Rectal smooth muscle tissue (tissue), 1 donor: ENCODE data around the gene TNS1.

Experiments
- H3K27ac ChIP-seq: one replicate; pipeline ENCODE4 v1.7.0; 2013; ENCODE audit warnings: low read depth, low read length, inconsistent platforms
- H3K27me3 ChIP-seq: one replicate; pipeline ENCODE4 v1.7.0; 2013; ENCODE audit warnings: low read length; ENCODE audit not compliant: control insufficient read depth, insufficient read depth
- H3K36me3 ChIP-seq: one replicate; pipeline ENCODE4 v1.7.0; 2013; ENCODE audit warnings: low read length; ENCODE audit not compliant: control insufficient read depth, insufficient read depth
- H3K4me1 ChIP-seq: one replicate; pipeline ENCODE4 v1.7.0; 2013; ENCODE audit warnings: low read length; ENCODE audit not compliant: control insufficient read depth, insufficient read depth
- H3K4me3 ChIP-seq: one replicate; pipeline ENCODE4 v1.7.0; 2013; ENCODE audit warnings: low read length
- H3K9ac ChIP-seq: one replicate; pipeline ENCODE4 v1.7.0; 2013; ENCODE audit warnings: low read length

Gene TNS1

DNA sequence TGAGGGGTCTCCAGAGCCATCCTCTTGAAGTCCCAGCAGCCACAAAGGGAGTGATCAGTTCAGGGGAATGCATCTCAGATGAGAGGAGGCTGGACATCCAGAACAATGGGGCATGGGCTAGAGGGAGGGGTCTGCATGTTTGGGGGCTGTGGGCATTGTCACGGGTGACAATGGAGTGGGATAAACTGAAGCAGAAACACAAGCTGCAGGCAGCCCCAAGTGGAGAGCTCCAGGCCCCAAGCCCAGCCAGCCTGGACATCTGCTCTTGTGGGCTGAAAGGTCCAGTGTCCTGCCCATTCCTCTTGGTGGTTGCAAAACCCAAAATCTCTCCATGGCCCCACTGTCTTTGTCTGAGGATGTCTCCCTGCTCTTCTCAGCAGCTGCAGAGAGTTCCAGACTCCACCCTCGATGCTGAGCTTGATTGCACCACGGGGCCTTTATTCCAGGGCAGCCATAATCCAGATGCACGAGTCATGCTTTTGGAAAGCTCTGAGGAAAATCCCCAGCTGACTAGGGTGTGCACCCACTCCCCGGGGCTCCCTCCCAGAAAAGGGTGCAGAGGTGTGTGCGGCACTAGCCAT lies 149.4 kb downstream of the TNS1 start:
- Histone ChIP-seq H3K27ac (peak overlapping the region; percentile 41), H3K36me3 (peaks cover 11% of the 10 kb centered on the region), H3K27me3 (no peaks in the 10 kb centered on the region), H3K4me1 (peaks cover 68% of the 10 kb centered on the region), H3K4me3 (no peak overlapping the region), H3K9ac (no peak overlapping the region)

DNA sequence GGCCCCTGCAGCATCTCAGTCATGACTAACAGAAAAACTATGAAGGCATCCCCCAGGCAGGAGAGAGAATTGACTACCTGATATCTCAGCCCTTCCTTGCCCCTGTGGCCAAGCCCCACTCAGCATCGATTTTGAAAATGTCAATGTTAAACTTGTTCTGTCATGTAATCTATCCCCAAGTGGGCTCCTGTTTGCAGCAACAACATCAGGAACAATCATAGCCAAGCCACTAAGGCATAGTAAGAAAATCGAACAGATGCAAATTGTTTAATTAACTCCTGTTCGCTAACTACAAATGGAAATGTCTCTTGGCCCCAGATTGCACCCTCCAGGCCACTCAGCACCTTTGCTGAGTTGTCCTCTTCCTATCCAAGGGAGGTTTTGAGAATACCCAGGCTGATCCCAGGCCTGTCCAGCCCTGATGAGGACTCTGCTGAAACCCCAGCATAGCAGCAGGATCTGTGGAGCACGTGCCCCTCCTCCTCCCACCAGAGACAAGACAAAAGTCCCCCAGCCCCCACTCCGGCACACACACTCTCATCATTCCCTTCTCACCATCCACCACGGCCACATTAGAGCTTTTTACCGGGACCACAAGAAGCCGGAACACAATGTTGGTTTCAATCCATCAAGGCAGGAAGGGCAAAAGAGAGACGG lies 150.1 kb downstream of the TNS1 start:
- Histone ChIP-seq H3K9ac (no peak overlapping the region), H3K27ac (peak overlapping the region; percentile 41), H3K4me3 (no peak overlapping the region), H3K27me3 (no peaks in the 10 kb centered on the region), H3K4me1 (peaks cover 62% of the 10 kb centered on the region), H3K36me3 (peaks cover 13% of the 10 kb centered on the region)

DNA sequence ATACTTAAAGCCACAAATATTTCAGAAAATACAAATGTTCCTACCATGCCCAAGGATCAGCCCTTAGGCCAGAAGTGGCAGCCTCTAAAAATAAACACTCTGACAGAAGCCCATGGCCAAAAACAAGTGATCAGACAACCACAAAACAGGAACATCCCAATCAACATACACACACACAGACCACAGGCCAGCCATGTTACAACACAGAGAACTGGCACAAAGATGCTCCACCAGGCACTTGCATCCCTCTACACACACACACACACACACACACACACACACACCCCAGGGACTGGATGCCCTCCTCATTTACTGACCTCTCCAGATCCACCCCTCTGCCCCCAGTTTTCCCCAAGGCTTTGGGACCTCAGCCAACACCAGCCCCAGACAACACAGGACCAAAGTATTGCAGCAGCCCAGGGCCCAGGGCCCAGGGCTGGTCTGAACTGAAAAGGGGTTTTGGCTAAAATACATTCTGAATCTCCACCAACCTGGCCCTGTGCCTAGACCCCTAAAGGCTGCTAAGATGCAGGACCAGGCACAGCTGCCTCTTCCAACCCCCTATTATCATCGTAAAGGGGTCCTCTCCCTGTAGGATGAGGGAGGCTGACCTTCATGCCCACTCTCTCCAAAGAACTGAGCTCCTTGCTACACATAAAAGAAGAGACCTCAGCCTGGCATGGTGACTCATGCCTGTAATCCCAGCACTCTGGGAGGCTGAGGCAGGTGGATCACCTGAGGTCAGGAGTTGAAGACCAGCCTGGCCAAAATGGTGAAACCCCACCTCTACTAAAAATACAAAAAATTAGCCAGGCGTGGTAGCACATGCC lies 151.4 kb downstream of the TNS1 start:
- Histone ChIP-seq H3K9ac (no peak overlapping the region), H3K27ac (peak overlapping the region; percentile 79), H3K36me3 (peaks cover 18% of the 10 kb centered on the region)

DNA sequence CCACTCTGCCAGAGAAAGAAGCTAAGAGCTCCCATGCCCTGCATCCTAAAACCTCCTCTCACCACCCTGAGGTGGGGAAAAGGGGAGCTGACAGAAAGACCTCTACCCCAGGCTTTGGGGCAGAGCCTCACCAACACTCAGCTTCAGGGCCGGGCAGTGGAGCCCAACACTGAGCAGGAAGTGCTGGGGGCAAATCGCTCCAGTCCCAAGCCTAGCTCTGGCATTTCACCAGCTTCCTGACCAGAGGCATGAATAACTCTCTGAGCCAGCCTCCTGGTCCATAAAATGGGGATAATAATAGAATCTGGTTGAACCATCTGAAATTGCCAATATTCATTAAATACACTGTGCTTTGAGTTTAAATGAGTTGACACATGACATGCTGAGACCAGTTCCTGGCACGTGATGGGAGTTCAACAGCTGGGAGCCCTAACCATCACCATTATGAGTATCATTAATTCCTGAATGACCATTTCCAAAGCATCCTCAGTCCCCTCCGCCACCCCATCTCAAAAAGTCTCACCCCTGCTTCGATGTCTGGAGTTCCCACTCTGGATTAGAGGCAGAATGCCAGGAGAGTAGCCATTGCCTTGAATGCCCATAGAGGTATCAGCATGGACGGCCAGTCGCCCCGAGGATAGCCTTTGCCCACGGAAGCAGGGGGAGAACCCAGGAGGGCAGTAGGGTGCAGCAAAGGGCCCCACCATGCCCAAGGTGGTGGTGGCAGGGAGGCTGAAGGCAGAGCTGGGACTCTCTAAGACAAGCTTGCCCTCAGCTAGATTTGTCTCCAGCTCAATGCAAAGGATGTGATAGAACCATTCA lies 153.4 kb downstream of the TNS1 start:
- H3K36me3 ChIP-seq, result peaks cover 27% of the 10 kb centered on the region
- H3K9ac ChIP-seq, result no peak overlapping the region
- peak overlapping the region; percentile 49 for H3K27ac ChIP-seq
- H3K4me1 ChIP-seq, result peaks cover 54% of the 10 kb centered on the region
- H3K4me3 ChIP-seq, result no peak overlapping the region
- no peaks in the 10 kb centered on the region for H3K27me3 ChIP-seq

More for the DNA sequence above, 151.4 kb downstream of the TNS1 start:
- no peak overlapping the region for H3K4me3 ChIP-seq
- no peaks in the 10 kb centered on the region for H3K27me3 ChIP-seq
- peaks cover 57% of the 10 kb centered on the region for H3K4me1 ChIP-seq

DNA sequence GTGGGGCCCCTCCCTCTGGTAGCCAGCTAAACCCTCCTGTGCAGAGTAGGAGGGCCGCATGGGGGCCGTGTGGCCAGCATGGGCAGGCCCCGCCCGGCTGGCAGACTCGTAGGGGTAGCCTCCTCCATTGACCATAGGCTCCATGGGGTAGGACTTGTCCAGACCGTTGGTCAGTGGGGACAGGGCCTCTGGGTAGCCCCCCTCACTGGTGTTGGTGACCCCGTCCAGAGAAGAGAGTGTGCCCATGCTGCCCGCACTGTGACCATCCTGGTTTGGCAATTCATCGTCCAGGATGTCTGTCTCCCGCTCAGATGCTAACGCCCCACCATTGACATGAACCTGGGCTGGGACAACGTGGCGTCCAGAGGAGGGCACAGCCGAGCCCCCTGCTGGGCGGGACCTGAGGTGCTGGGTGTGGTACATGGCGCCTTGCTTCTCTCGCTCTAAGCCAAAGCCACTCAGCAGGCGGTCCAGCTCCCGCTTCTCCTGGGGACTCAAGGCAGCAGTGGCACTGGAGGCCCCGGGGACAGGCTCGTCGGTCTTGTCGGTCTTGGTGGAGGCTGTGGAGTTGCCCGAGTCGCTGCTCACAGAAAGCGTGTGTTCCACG lies 154.3 kb downstream of the TNS1 start:
- Histone ChIP-seq H3K4me3 (no peak overlapping the region), H3K4me1 (peaks cover 53% of the 10 kb centered on the region), H3K27me3 (no peaks in the 10 kb centered on the region), H3K27ac (no peak overlapping the region), H3K36me3 (peaks cover 27% of the 10 kb centered on the region), H3K9ac (no peak overlapping the region)

DNA sequence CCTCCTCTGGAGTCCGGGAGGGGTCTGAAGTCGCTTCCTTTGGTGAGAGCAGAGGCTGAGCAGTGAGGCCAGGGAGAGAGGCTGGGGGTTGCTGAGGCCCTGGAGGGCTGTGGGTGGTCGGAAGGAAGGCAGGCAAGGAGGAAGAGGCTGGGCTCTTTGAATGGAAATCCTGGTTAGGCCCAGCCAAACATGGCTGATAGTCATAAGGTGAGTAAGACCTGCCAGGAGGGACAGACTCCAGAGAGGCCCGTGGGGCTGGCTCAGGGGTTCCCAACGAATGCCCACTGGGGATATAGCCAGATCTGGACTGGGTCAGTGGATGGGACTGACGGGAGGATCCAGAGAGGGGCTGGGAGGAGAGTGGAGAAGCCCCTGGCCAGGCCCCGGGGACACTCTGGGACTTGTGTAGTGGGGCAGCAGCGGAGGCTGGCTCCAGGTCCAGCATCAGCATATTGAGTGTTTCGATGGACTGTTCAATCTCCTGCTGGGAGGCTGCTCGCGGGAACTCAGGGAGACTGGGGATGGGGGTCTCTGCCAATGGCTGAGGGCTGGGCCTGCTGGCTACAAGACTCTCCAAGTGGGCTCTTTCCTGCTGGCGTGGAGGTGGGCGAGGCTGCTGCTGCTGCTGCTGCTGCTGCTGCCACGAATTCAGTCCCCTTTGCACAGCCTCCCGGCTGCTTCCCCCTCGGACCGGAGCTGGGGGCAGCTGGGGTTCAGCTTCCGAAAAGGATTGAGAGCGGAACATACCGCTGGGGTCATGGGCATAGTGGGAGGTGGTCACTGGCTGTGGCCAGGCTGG lies 155.0 kb downstream of the TNS1 start:
- H3K36me3 ChIP-seq, result peaks cover 27% of the 10 kb centered on the region
- H3K27ac ChIP-seq, result peak overlapping the region; percentile 25
- H3K9ac ChIP-seq, result no peak overlapping the region
- H3K4me3 ChIP-seq, result no peak overlapping the region
- H3K4me1 ChIP-seq, result peaks cover 49% of the 10 kb centered on the region
- H3K27me3 ChIP-seq, result no peaks in the 10 kb centered on the region

DNA sequence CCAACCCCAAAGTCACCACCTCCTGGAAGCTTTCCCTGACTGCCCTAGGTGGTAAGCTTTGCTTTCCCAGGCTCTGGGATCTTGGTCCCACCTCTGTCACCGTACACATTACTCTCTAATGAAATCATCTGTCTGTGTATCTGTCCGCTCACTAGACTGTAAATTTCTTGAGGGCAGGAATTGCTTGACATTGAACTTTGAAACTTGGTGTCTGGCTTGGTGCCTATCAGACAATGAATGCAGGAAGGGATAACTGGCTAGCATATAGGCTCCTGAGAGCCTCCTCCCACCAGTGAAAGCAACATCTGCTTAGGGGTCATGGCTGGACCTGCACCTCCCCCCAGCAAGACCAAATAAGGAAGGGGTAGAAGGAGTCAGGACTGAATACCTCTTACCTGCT lies 155.7 kb downstream of the TNS1 start:
- Histone ChIP-seq H3K36me3 (peaks cover 30% of the 10 kb centered on the region), H3K9ac (no peak overlapping the region), H3K27ac (peak overlapping the region; percentile 44), H3K27me3 (no peaks in the 10 kb centered on the region), H3K4me3 (no peak overlapping the region), H3K4me1 (peaks cover 49% of the 10 kb centered on the region)

DNA sequence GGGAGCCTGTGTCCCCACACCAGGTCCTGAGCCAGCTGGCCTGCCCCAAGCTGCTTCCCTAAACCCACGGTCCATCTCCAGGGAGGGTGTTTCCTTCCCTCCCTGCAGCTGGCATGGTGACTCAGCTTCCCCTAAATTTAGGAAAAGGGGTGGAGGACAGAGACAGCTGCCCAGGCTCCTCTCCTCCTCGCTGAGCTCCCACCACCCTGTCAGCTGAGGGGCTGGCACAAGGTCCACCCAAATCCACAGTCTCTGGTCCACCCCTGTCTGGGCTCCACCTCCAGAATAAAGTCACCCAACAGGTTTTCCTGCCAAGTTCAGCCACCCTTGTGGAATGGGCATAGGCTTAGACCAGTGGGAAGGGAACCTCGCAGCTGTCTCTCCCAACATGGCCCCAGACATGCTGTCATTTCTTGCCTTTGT lies 156.5 kb downstream of the TNS1 start:
- Histone ChIP-seq H3K27ac (peak overlapping the region; percentile 44), H3K36me3 (peaks cover 36% of the 10 kb centered on the region), H3K9ac (no peak overlapping the region), H3K4me1 (peaks cover 52% of the 10 kb centered on the region), H3K27me3 (no peaks in the 10 kb centered on the region), H3K4me3 (no peak overlapping the region)

DNA sequence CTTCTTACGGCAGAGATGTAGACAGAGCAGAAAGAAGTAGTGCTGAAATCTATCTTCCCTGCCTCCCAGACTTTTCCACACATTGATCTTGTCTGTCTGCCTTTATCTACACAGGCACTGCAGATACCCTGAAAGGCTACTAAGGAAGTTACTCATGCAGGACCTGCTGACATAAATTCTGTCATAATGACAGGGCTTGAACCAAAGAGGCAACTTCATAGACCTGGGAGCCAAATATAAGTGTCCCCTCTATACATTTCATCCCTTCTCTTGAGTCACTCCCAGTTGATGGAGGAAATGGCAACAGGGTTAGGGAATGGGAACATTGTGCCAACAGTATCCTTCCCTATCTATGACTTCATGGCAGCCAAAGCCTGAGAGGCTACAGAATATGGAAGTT lies 157.5 kb downstream of the TNS1 start:
- H3K36me3 ChIP-seq, result peaks cover 39% of the 10 kb centered on the region
- H3K27ac ChIP-seq, result peak overlapping the region; percentile 60
- no peak overlapping the region for H3K9ac ChIP-seq
- H3K27me3 ChIP-seq, result no peaks in the 10 kb centered on the region
- H3K4me3 ChIP-seq, result no peak overlapping the region
- peaks cover 53% of the 10 kb centered on the region for H3K4me1 ChIP-seq

DNA sequence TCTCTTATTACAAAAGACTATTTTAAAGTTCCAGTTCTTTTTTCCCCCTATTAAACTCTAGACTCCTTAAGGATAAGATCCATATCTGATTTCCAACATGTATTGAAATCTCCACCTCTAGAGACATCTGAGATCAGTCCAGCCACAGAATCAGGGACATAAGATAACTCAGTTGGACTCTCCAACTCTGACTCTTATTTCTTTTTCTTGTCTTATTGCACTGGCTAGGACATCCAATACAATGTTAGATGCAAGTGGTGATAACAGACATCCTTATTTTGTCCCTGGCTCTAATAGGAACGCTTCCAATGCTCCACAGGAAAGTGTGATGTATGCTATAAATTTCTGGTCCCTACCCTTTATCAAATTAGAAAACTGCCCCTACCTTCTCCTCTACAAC lies 158.1 kb downstream of the TNS1 start:
- peak overlapping the region; percentile 60 for H3K27ac ChIP-seq

DNA sequence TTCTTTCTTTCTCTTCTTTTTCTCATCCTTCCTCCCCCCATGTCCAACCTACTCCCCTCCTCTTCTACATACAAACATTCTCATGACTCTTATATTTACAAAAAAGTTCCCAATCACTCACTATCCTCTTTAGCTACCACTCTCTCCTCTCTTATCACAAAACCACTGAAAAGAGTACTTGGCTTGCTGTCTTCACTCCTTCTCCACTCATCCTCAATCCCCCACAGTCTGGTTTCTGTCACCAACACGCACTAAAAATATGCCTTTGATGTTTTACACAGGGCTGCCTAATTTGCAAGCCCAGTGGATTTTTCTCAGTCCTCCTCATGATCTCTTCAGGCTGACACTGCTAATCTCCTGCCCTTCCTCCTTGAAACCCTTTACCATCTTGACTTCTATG lies 159.5 kb downstream of the TNS1 start:
- H3K4me1 ChIP-seq, result peaks cover 60% of the 10 kb centered on the region
- H3K27me3 ChIP-seq, result no peaks in the 10 kb centered on the region
- no peak overlapping the region for H3K9ac ChIP-seq
- H3K36me3 ChIP-seq, result peaks cover 42% of the 10 kb centered on the region
- H3K4me3 ChIP-seq, result no peak overlapping the region
- peak overlapping the region; percentile 69 for H3K27ac ChIP-seq

More for the DNA sequence above, 158.1 kb downstream of the TNS1 start:
- Histone ChIP-seq H3K36me3 (peaks cover 40% of the 10 kb centered on the region), H3K27me3 (no peaks in the 10 kb centered on the region), H3K4me3 (no peak overlapping the region), H3K9ac (no peak overlapping the region), H3K4me1 (peaks cover 53% of the 10 kb centered on the region)
